Mucosa of rectum (tissue), 2 donors: ENCODE results near the gene RNF112.
A peak's percentile ranks its signal among the peaks of the same experiment; 100 is the strongest.
"Not testable (repeated sequence)": the region's sequence is repeated elsewhere in the genome, so short reads cannot be mapped to it uniquely, and the experiment has no call there.

ENCODE experiments used
- H3K27ac ChIP-seq, 2 donors: one replicate each; pipeline ENCODE4 v1.7.0; 2013; ENCODE audit warnings: inconsistent platforms in 2 of 2, low read depth in 2 of 2, low read length in 2 of 2
- H3K27me3 ChIP-seq, 2 donors: one replicate each; pipeline ENCODE4 v1.7.0; 2013; ENCODE audit warnings: low read length in 2 of 2; ENCODE audit not compliant: control insufficient read depth in 2 of 2, insufficient read depth in 2 of 2
- H3K36me3 ChIP-seq, 2 donors: one replicate each; pipeline ENCODE4 v1.7.0; 2013; ENCODE audit warnings: low read length in 2 of 2; ENCODE audit not compliant: control insufficient read depth in 2 of 2, insufficient read depth in 2 of 2
- H3K4me1 ChIP-seq, 2 donors: one replicate each; pipeline ENCODE4 v1.7.0; 2013; ENCODE audit warnings: low read length in 2 of 2, mild to moderate bottlenecking in 1 of 2; ENCODE audit not compliant: control insufficient read depth in 2 of 2, insufficient read depth in 2 of 2
- H3K4me3 ChIP-seq, 2 donors: one replicate each; pipeline ENCODE4 v1.7.0; 2013; ENCODE audit warnings: low read length in 2 of 2
- H3K9ac ChIP-seq, 2 donors: one replicate each; pipeline ENCODE4 v1.7.0; 2013; ENCODE audit warnings: low read length in 2 of 2, low read depth in 1 of 2, mild to moderate bottlenecking in 1 of 2
- H3K9me3 ChIP-seq, 2 donors: one replicate each; pipeline ENCODE4 v1.7.0; 2013; ENCODE audit warnings: low read length in 2 of 2; ENCODE audit not compliant: control insufficient read depth in 2 of 2
- donor health status: healthy.
- donor health status: Normal muscosa, but diverticular disease.

The RNF112 gene

GRCh38 chr17:19424934-19425868 lies 14.2 kb downstream of the RNF112 start:
- no peaks in the 10 kb centered on the region for H3K27me3 ChIP-seq
- no peaks in the 10 kb centered on the region for H3K36me3 ChIP-seq
- H3K4me3 ChIP-seq = no peak overlapping the region
- peaks cover 12 to 15% of the 10 kb centered on the region in 2 donors for H3K4me1 ChIP-seq
- peak overlapping the region; percentile 62 to 75 for H3K27ac ChIP-seq
- H3K9ac ChIP-seq = no peak overlapping the region
- no peaks in the 10 kb centered on the region for H3K9me3 ChIP-seq

- H3K4me3 ChIP-seq = no peak overlapping the region
- no peak overlapping the region for H3K27ac ChIP-seq
- no peak overlapping the region for H3K9ac ChIP-seq
- no peaks in the 10 kb centered on the region for H3K9me3 ChIP-seq
- no peaks in the 10 kb centered on the region for H3K27me3 ChIP-seq
- peaks cover 12 to 15% of the 10 kb centered on the region in 2 donors for H3K4me1 ChIP-seq
- H3K36me3 ChIP-seq = no peaks in the 10 kb centered on the region
Observed at GRCh38 chr17:19426631-19427030, 15.6 kb downstream of the RNF112 start.

- Histone ChIP-seq H3K9me3 (no peaks in the 10 kb centered on the region), H3K27ac (no peak overlapping the region), H3K9ac (no peak overlapping the region), H3K4me3 (no peak overlapping the region), H3K4me1 (no peaks in the 10 kb centered on the region), H3K27me3 (no peaks in the 10 kb centered on the region), H3K36me3 (no peaks in the 10 kb centered on the region)
Observed at GRCh38 chr17:19431691-19432090, 20.7 kb downstream of the RNF112 start.

- Histone ChIP-seq H3K36me3 (no peaks in the 10 kb centered on the region), H3K9ac (no peak overlapping the region), H3K27me3 (no peaks in the 10 kb centered on the region), H3K4me3 (no peak overlapping the region), H3K9me3 (no peaks in the 10 kb centered on the region), H3K4me1 (no peaks in the 10 kb centered on the region), H3K27ac (no peak overlapping the region)
Observed at GRCh38 chr17:19433255-19433654, 22.2 kb downstream of the RNF112 start.

GRCh38 chr17:19433727-19434340 lies 22.8 kb downstream of the RNF112 start:
- no peaks in the 10 kb centered on the region for H3K4me1 ChIP-seq
- H3K9me3 ChIP-seq = no peaks in the 10 kb centered on the region
- no peaks in the 10 kb centered on the region for H3K36me3 ChIP-seq
- no peak overlapping the region for H3K9ac ChIP-seq
- H3K27me3 ChIP-seq = no peaks in the 10 kb centered on the region
- no peak overlapping the region for H3K27ac ChIP-seq
- H3K4me3 ChIP-seq = no peak overlapping the region

- H3K4me3 ChIP-seq = no peak overlapping the region
- peaks cover 0 to 5% of the 10 kb centered on the region in 2 donors for H3K9me3 ChIP-seq
- H3K4me1 ChIP-seq = no peaks in the 10 kb centered on the region
- no peak overlapping the region for H3K27ac ChIP-seq
- no peak overlapping the region for H3K9ac ChIP-seq
- H3K36me3 ChIP-seq = no peaks in the 10 kb centered on the region
- H3K27me3 ChIP-seq = no peaks in the 10 kb centered on the region
Observed at GRCh38 chr17:19440421-19440820, 29.4 kb downstream of the RNF112 start.

GRCh38 chr17:19441288-19441687 lies 30.3 kb downstream of the RNF112 start:
- H3K9ac ChIP-seq, H3K27me3 ChIP-seq, H3K4me1 ChIP-seq, H3K4me3 ChIP-seq, H3K36me3 ChIP-seq, H3K9me3 ChIP-seq, H3K27ac ChIP-seq: not testable (repeated sequence)

GRCh38 chr17:19442731-19443130 lies 31.7 kb downstream of the RNF112 start:
- H3K27me3 ChIP-seq = no peaks in the 10 kb centered on the region
- H3K4me3 ChIP-seq = no peak overlapping the region
- peaks cover 0 to 3% of the 10 kb centered on the region in 2 donors for H3K4me1 ChIP-seq
- H3K9ac ChIP-seq = no peak overlapping the region
- H3K27ac ChIP-seq = no peak overlapping the region
- peaks cover 0 to 5% of the 10 kb centered on the region in 2 donors for H3K9me3 ChIP-seq
- H3K36me3 ChIP-seq = no peaks in the 10 kb centered on the region

- Histone ChIP-seq H3K4me1 (peaks cover 0 to 5% of the 10 kb centered on the region in 2 donors), H3K9me3 (peaks cover 0 to 5% of the 10 kb centered on the region in 2 donors), H3K9ac (no peak overlapping the region), H3K27me3 (no peaks in the 10 kb centered on the region), H3K27ac (no peak overlapping the region), H3K36me3 (no peaks in the 10 kb centered on the region), H3K4me3 (no peak overlapping the region)
Observed at GRCh38 chr17:19443148-19443547, 32.1 kb downstream of the RNF112 start.

GRCh38 chr17:19445105-19445504 lies 34.1 kb downstream of the RNF112 start:
- no peak overlapping the region for H3K27ac ChIP-seq
- peaks cover 0 to 7% of the 10 kb centered on the region in 2 donors for H3K4me1 ChIP-seq
- no peak overlapping the region for H3K9ac ChIP-seq
- H3K27me3 ChIP-seq = no peaks in the 10 kb centered on the region
- no peaks in the 10 kb centered on the region for H3K36me3 ChIP-seq
- no peak overlapping the region for H3K4me3 ChIP-seq
- H3K9me3 ChIP-seq = peaks cover 0 to 5% of the 10 kb centered on the region in 2 donors
